H1 (cell line): ENCODE data around the gene MAGI1. TPM values are rescaled to one million over a fixed set of nuclear protein-coding genes. Genes with fewer than 3 reads are reported as not detected.
A peak's percentile ranks its signal among the peaks of the same experiment; 100 is the strongest.

Experiments
- CTCF ChIA-PET: fragments of 300-600 bp; sonication (Branson Sonifier 250); formaldehyde crosslinking; loops from one replicate; lab custom pipeline; 2021; ENCODE audit not compliant: partially characterized antibody; lab: Charles Lee
- POLR2A ChIA-PET: fragments of 300-600 bp; sonication (Branson Sonifier 250); formaldehyde crosslinking; loops from one replicate; lab custom pipeline; 2021; ENCODE audit warnings: inconsistent platforms; ENCODE audit not compliant: partially characterized antibody; lab: Charles Lee
- DNase-seq, 2 experiments: peaks; one replicate each; pipeline versions ENCODE4 v3.0.0 to v3.0.0-alpha.2; 2010 to 2022; ENCODE audit warnings: low spot score in 2 of 2, low read depth in 1 of 2, mixed read lengths in 1 of 2
- FAIRE-seq: peaks from 2 replicates; lab custom pipeline; 2011; peaks lifted over from hg19 to GRCh38; lab: Jason Lieb, UNC
- H2AFZ ChIP-seq: 2 replicates; pipeline ENCODE4 v1.8.1; 2012; ENCODE audit warnings: low read length, inconsistent platforms
- H2AK5ac ChIP-seq: 2 replicates; pipeline ENCODE4 v1.6.1; 2013; ENCODE audit warnings: low read depth, low read length
- H2BK120ac ChIP-seq: replicated peaks from 2 replicates; pipeline ENCODE3; 2013; ENCODE audit warnings: low read depth, low read length, inconsistent platforms
- H2BK12ac ChIP-seq: 2 replicates; pipeline ENCODE4 v1.6.1; 2013; ENCODE audit warnings: low read depth, low read length
- H2BK15ac ChIP-seq: 2 replicates; pipeline ENCODE4 v1.6.1; 2013; ENCODE audit warnings: low read length
- H2BK20ac ChIP-seq: 2 replicates; pipeline ENCODE4 v1.6.1; 2013; ENCODE audit warnings: low read length
- H2BK5ac ChIP-seq: 2 replicates; pipeline ENCODE4 v1.6.1; 2013; ENCODE audit warnings: low read depth, low read length
- H3K14ac ChIP-seq: 2 replicates; pipeline ENCODE4 v1.6.1; 2013; ENCODE audit warnings: inconsistent platforms; ENCODE audit not compliant: insufficient read length
- H3K18ac ChIP-seq: 2 replicates; pipeline ENCODE4 v1.6.1; 2013; ENCODE audit warnings: low read length; ENCODE audit errors: extremely low read depth
- H3K23ac ChIP-seq: 2 replicates; pipeline ENCODE4 v1.6.1; 2013; ENCODE audit warnings: inconsistent platforms; ENCODE audit not compliant: insufficient read length
- H3K23me2 ChIP-seq: 2 replicates; pipeline ENCODE4 v1.6.1; 2013; ENCODE audit warnings: low read depth, low read length
- H3K27ac ChIP-seq: 2 replicates; pipeline ENCODE4 v1.6.1; 2011; ENCODE audit warnings: low read depth, low read length, inconsistent platforms
- H3K27me3 ChIP-seq, 4 experiments: replicated peaks in 1 of 4; 1 replicate in 1 of 4; 2 replicates in 3 of 4; pipeline versions ENCODE4 v1.6.1 to v1.8.1; 2011 to 2013; ENCODE audit warnings: low read length in 3 of 4, mild to moderate bottlenecking in 3 of 4, inconsistent platforms in 2 of 4, mixed read lengths in 2 of 4, moderate library complexity in 1 of 4; ENCODE audit not compliant: control insufficient read depth in 3 of 4, insufficient read depth in 3 of 4; ENCODE audit errors: extremely low read depth in 1 of 4
- H3K36me3 ChIP-seq, 4 experiments: 2 replicates each; pipeline versions ENCODE4 v1.6.1 to v1.8.1; 2011 to 2013; ENCODE audit warnings: mild to moderate bottlenecking in 4 of 4, low read length in 3 of 4, moderate library complexity in 2 of 4, control low read depth in 1 of 4, inconsistent platforms in 1 of 4; ENCODE audit not compliant: insufficient read depth in 4 of 4, control insufficient read depth in 2 of 4
- H3K4ac ChIP-seq: replicated peaks from 2 replicates; pipeline ENCODE3; 2013; ENCODE audit warnings: low read length, low read depth, mixed read lengths, inconsistent platforms; ENCODE audit not compliant: insufficient read length
- H3K4me1 ChIP-seq, 4 experiments: replicated peaks in 1 of 4; 1 replicate in 1 of 4; 2 replicates in 3 of 4; pipeline versions ENCODE4 v1.6.1 to v1.8.1; 2011 to 2013; ENCODE audit warnings: low read length in 3 of 4, inconsistent platforms in 2 of 4, mixed read lengths in 1 of 4; ENCODE audit not compliant: insufficient read depth in 4 of 4, control insufficient read depth in 3 of 4
- H3K4me2 ChIP-seq, 2 experiments: 2 replicates each; pipeline versions ENCODE4 v1.6.1 to v1.8.1; 2011 to 2013; ENCODE audit warnings: low read depth in 2 of 2, low read length in 2 of 2, control low read depth in 1 of 2, inconsistent platforms in 1 of 2, mild to moderate bottlenecking in 1 of 2; ENCODE audit not compliant: insufficient read depth in 1 of 2
- H3K4me3 ChIP-seq, 4 experiments: fragments of 200-600, 300-600 bp in 1 of 4; sonication (generic), shearing (Covaris generic), sonication (Bioruptor Twin) in 1 of 4; 2 replicates each; pipeline versions ENCODE4 v1.5.1 to v1.8.1; 2011 to 2016; ENCODE audit warnings: low read length in 4 of 4, low read depth in 3 of 4, control low read depth in 2 of 4, inconsistent platforms in 2 of 4, mild to moderate bottlenecking in 2 of 4, mixed read lengths in 1 of 4, moderate library complexity in 1 of 4; ENCODE audit not compliant: insufficient read depth in 2 of 4; ENCODE audit errors: extremely low read depth in 1 of 4
- H3K56ac ChIP-seq: replicated peaks from 2 replicates; pipeline ENCODE3; 2013; ENCODE audit warnings: low read depth, mild to moderate bottlenecking, mixed read lengths, low read length, inconsistent platforms; ENCODE audit not compliant: insufficient read length
- H3K79me1 ChIP-seq: 2 replicates; pipeline ENCODE4 v1.6.1; 2013; ENCODE audit warnings: low read depth, low read length, control low read depth
- H3K79me2 ChIP-seq, 2 experiments: 2 replicates each; pipeline versions ENCODE4 v1.6.1 to v1.8.1; 2012 to 2013; ENCODE audit warnings: low read length in 2 of 2, mild to moderate bottlenecking in 2 of 2, inconsistent platforms in 1 of 2; ENCODE audit not compliant: insufficient read depth in 2 of 2, control insufficient read depth in 1 of 2
- H3K9ac ChIP-seq, 4 experiments: replicated peaks in 1 of 4; 1 replicate in 1 of 4; 2 replicates in 3 of 4; pipeline versions ENCODE4 v1.6.1 to v1.8.1; 2011 to 2013; ENCODE audit warnings: low read depth in 3 of 4, low read length in 3 of 4, control low read depth in 2 of 4, mild to moderate bottlenecking in 2 of 4, moderate library complexity in 2 of 4, inconsistent platforms in 1 of 4; ENCODE audit errors: extremely low read depth in 1 of 4
- H3K9me3 ChIP-seq, 2 experiments: 2 replicates each; pipeline versions ENCODE4 v1.6.1 to v1.8.1; 2012 to 2013; ENCODE audit warnings: mild to moderate bottlenecking in 2 of 2, moderate library complexity in 2 of 2, control low read depth in 1 of 2, inconsistent platforms in 1 of 2, low read depth in 1 of 2, low read length in 1 of 2, mixed read lengths in 1 of 2; ENCODE audit not compliant: insufficient read depth in 2 of 2
- H4K20me1 ChIP-seq, 2 experiments: replicated peaks in 1 of 2; 2 replicates each; pipeline versions ENCODE3 to v1.8.1; 2011 to 2013; ENCODE audit warnings: inconsistent platforms in 2 of 2, low read length in 2 of 2, mild to moderate bottlenecking in 1 of 2; ENCODE audit not compliant: insufficient read depth in 2 of 2, control insufficient read depth in 1 of 2
- H4K5ac ChIP-seq: 2 replicates; pipeline ENCODE4 v1.6.1; 2013; ENCODE audit warnings: low read length, low read depth, mixed read lengths, inconsistent platforms; ENCODE audit not compliant: insufficient read length
- H4K8ac ChIP-seq: 2 replicates; pipeline ENCODE4 v1.8.0; 2013; ENCODE audit warnings: mild to moderate bottlenecking, moderate library complexity, low read length, inconsistent platforms; ENCODE audit not compliant: insufficient read depth; ENCODE audit errors: extremely low read depth
- H4K91ac ChIP-seq: replicated peaks from 2 replicates; pipeline ENCODE3; 2013; ENCODE audit warnings: low read length, mixed read lengths, inconsistent platforms; ENCODE audit not compliant: insufficient read length
- CBX5 ChIP-seq: fragments of 300-800, 300-1000 bp; sonication (generic); IDR thresholded peaks from 2 replicates; pipeline ENCODE4 v1.7.1; 2016; ENCODE audit warnings: antibody characterized with exemption, low read length, low read depth
- CHD1 ChIP-seq: IDR thresholded peaks from 2 replicates; pipeline ENCODE4 v1.6.1; 2012; ENCODE audit warnings: low read depth, low read length, improper control_type of control experiment
- E2F6 ChIP-seq: IDR thresholded peaks from 2 replicates; pipeline ENCODE4 v1.6.1; 2012; ENCODE audit warnings: inconsistent platforms
- EP300 ChIP-seq, 2 experiments: IDR thresholded peaks; 1 replicate in 1 of 2; 2 replicates in 1 of 2; pipeline ENCODE4 v1.6.1; 2011 to 2012; ENCODE audit warnings: low read depth in 2 of 2, low read length in 2 of 2, mild to moderate bottlenecking in 2 of 2, borderline replicate concordance in 1 of 2, inconsistent platforms in 1 of 2, moderate library complexity in 1 of 2
- GABPA ChIP-seq: IDR thresholded peaks from 2 replicates; pipeline ENCODE4 v1.6.1; 2011; ENCODE audit warnings: mild to moderate bottlenecking, low read length, moderate library complexity, borderline replicate concordance; ENCODE audit not compliant: insufficient read depth
- HDAC6 ChIP-seq: IDR thresholded peaks from one replicate; pipeline ENCODE4 v1.7.1; 2012; ENCODE audit warnings: low read depth, mild to moderate bottlenecking, inconsistent platforms, low read length, moderate library complexity
- KDM4A ChIP-seq: IDR thresholded peaks from one replicate; pipeline ENCODE4 v1.7.1; 2012; ENCODE audit warnings: low read depth, mild to moderate bottlenecking, moderate library complexity, low read length, inconsistent platforms; ENCODE audit not compliant: severe bottlenecking
- POLR2AphosphoS5 ChIP-seq: IDR thresholded peaks from 2 replicates; pipeline ENCODE4 v1.6.1; 2011; ENCODE audit warnings: low read depth, low read length
- RFX5 ChIP-seq: IDR thresholded peaks from 2 replicates; pipeline ENCODE4 v1.6.1; 2011; ENCODE audit warnings: low read depth, low read length, improper control_type of control experiment, borderline replicate concordance
- SIN3A ChIP-seq, 2 experiments: IDR thresholded peaks in 1 of 2; conservative IDR thresholded peaks in 1 of 2; 2 replicates each; pipeline ENCODE4 v1.6.1; 2011 to 2012; ENCODE audit warnings: low read length in 2 of 2, improper control_type of control experiment in 1 of 2, low read depth in 1 of 2, mild to moderate bottlenecking in 1 of 2
- YY1 ChIP-seq: IDR thresholded peaks from 2 replicates; pipeline ENCODE4 v1.6.1; 2011; ENCODE audit warnings: low read depth, mild to moderate bottlenecking, low read length
- ZNF274 ChIP-seq: IDR thresholded peaks from 2 replicates; pipeline ENCODE4 v1.7.0; 2012; ENCODE audit warnings: low read length, borderline replicate concordance; ENCODE audit errors: extremely low read depth
- WGBS, 2 experiments: shearing (Covaris generic) in 1 of 2; methylation state at CpG; one replicate each; pipeline versions ENCODE4 v1.1.6 to v1.1.7; 2013 to 2015; ENCODE audit warnings: low lambda C conversion rate in 2 of 2, mixed read lengths in 2 of 2, inconsistent platforms in 1 of 2, low coverage in 1 of 2, missing lambda C conversion rate in 1 of 2; ENCODE audit not compliant: insufficient replicate concordance in 2 of 2, insufficient coverage in 1 of 2, insufficient read length in 1 of 2; ENCODE audit errors: extremely low coverage in 1 of 2, missing lambda C conversion rate in 1 of 2; 5-methylcytosine and 5-hydroxymethylcytosine counted together
- polyA plus RNA-seq, 7 experiments: library from polyadenylated mRNA; depleted of rRNA in 3 of 7; stranded (reverse) in 5 of 7; unstranded in 2 of 7; fragments of >200 nt in 5 of 7; fragments of 200-250 nt in 2 of 7; gene quantifications; 1 replicate in 5 of 7; 2 replicates in 1 of 7; 4 replicates in 1 of 7; pipeline versions ENCODE4 v1.2.1 to v1.2.3, GENCODE V29; 2011 to 2013; ENCODE audit warnings: missing spikeins in 2 of 7, mixed read lengths in 2 of 7
- total RNA-seq: library from RNA; stranded (reverse); fragmentation: NEBNext Ultra II Directional; extraction: Animal tissue kit (Norgen Biotek cat#: 25700); gene quantifications from 2 replicates; pipeline ENCODE4 v1.2.1, GENCODE V29; 2021

Gene MAGI1
- total and polyA plus RNA-seq, 2 of the 8 experiments (the other 6 are each of a cell fraction or from before 2014, with no cell fraction given) = 19.8 to 78.0 TPM

GRCh38 chr3:65449841-65450428, 588.8 kb downstream of the MAGI1 start:
- WGBS, 2 experiments = 73% methylated on average over 6 of the region's 6 CpGs; no CpG with 5 or more reads in 1 of the 2 experiments

More at GRCh38 chr3:65449841-65450428, 588.8 kb downstream of the MAGI1 start:
- Histone ChIP-seq H2BK120ac (no peak overlapping the region), H2AK5ac (no peak overlapping the region), H3K79me1 (no peaks in the 10 kb centered on the region), H4K8ac (no peak overlapping the region), H3K4me2 (0 out of 4 replicates have a peak overlapping the region, but pooled peaks of 1 of the 2 experiments have one; percentile 24), H2AFZ (no peak overlapping the region), H3K18ac (no peak overlapping the region), H3K4me1 (peaks cover 0 to 4% (median 3%) of the 10 kb centered on the region in 4 experiments; a peak in 3 of 7 replicates), H3K9me3 (no peaks in the 10 kb centered on the region), H3K36me3 (peaks cover 0 to 2% (median under 1%) of the 10 kb centered on the region in 4 experiments; a peak in 2 of 8 replicates), H3K4me3 (no peak overlapping the region), H2BK5ac (no peak overlapping the region), H3K79me2 (no peaks in the 10 kb centered on the region), H3K4ac (no peak overlapping the region), H3K23me2 (no peaks in the 10 kb centered on the region), H2BK20ac (no peak overlapping the region), H3K27me3 (no peaks in the 10 kb centered on the region), H4K5ac (no peak overlapping the region), H2BK15ac (no peak overlapping the region), H3K56ac (no peak overlapping the region), H4K20me1 (peaks cover 0 to 2% of the 10 kb centered on the region in 2 experiments), H3K23ac (no peak overlapping the region), H3K27ac (no peak overlapping the region), H3K9ac (no peak overlapping the region), H4K91ac (no peak overlapping the region), H2BK12ac (no peak overlapping the region), H3K14ac (no peak overlapping the region)
- ChIA-PET CTCF (interaction anchor here (1.4 kb wide), 1 partner anchor 10 kb away, joined by 5 read pairs; no protein-coding TSS in a partner anchor), POLR2A (no interaction called here)
- FAIRE-seq (no peak), DNase-seq (no peak)
- TF ChIP-seq GABPA (no peak), RFX5 (no peak), CHD1 (no peak), KDM4A (no peak), SIN3A (conservative IDR thresholded peaks at IDR 0.05 in 1 of 2, IDR thresholded peaks at IDR 0.05 in 1 of 2; ENCODE audit: low read depth in 1 of 2, low read length in 2 of 2) (no peak), YY1 (no peak), ZNF274 (no peak), CBX5 (no peak), E2F6 (no peak), POLR2AphosphoS5 (no peak), HDAC6 (no peak), EP300 (IDR thresholded peaks at IDR 0.05; ENCODE audit: borderline replicate concordance in 1 of 2, low read depth in 2 of 2, low read length in 2 of 2) (no peak)
